Adrenal gland (tissue), 5 donors: ENCODE results near the gene FARP1.

ENCODE experiments used
- CTCF ChIP-seq, 6 experiments: fragments of 450-650 bp in 4 of 6; fragments of 200-600 bp in 2 of 6; sonication (generic) in 1 of 6; IDR thresholded peaks; 1 replicate in 5 of 6; 2 replicates in 1 of 6; pipeline versions ENCODE4 v1.5.1 to v1.8.0; 2016 to 2021; ENCODE audit warnings: antibody characterized with exemption in 6 of 6, mild to moderate bottlenecking in 2 of 6, moderate library complexity in 1 of 6
- POLR2A ChIP-seq, 2 donors: fragments of 450-650 bp; IDR thresholded peaks; one replicate each; pipeline ENCODE4 v1.6.1; 2017; ENCODE audit warnings: antibody characterized with exemption in 2 of 2, mild to moderate bottlenecking in 2 of 2, moderate library complexity in 1 of 2
- donor health status: DM: no; HTN: no; CAD: no.

- no peak for TF ChIP-seq CTCF (IDR thresholded peaks at IDR 0.05)
- TF ChIP-seq POLR2A (IDR thresholded peaks at IDR 0.05): no peak
Observed at GRCh38 chr13:98094678-98095266, 48.1 kb upstream of the FARP1 start.
